Umbilical cord (tissue), 2 donors: Measurements from ENCODE around the gene C6orf15. TPM values are rescaled to one million over a fixed set of nuclear protein-coding genes. Genes with fewer than 3 reads are reported as not detected.

Source experiments
- DNase-seq: peaks from one replicate; pipeline ENCODE4 v3.0.0-alpha.2; 2015; ENCODE audit warnings: low spot score
- total RNA-seq: library from RNA; depleted of rRNA; stranded (reverse); fragments of >200 nt; gene quantifications from one replicate; pipeline ENCODE4 v1.2.3, GENCODE V29; 2014; ENCODE audit warnings: low replicate concordance; ENCODE audit not compliant: insufficient read depth

The C6orf15 gene
- total RNA-seq, result not detected

- no peak for DNase-seq
Observed at GRCh38 chr6:31112478-31112877, at the start of gene C6orf15. C6orf15 (minus strand) TSS chr6:31112575; CDS start chr6:31112555, 20 bp downstream.

DNA sequence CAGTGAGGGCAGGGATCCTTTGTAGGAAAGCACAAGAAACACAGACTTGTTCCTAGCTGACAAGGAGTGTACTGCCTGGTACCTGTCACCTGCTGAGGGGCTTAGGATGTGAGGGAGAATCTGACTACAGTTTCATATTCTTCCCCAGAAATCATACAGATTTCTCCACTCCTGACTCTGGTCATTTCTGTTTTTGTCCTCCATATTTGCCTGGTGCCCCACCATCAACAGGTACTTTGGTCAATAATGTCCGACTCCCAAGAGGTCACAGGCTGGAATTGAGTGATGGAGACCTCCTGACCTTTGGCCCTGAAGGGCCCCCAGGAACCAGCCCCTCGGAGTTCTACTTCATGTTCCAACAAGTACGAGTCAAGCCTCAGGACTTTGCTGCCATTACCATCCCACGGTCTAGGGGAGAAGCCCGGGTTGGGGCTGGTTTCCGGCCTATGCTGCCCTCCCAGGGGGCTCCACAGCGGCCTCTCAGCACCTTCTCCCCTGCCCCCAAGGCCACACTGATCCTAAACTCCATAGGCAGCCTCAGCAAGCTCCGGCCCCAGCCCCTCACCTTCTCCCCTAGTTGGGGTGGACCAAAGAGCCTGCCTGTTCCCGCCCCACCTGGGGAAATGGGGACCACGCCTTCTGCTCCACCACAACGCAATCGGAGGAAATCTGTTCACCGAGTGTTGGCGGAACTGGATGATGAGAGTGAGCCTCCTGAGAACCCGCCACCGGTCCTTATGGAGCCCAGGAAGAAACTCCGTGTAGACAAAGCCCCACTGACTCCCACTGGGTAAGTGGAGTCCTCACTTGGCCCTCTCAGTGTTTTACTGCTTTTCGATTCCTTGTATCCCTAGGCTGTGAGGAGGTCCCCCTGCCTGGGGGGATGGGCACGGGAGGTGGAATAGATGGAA, 49.1 kb upstream of the C6orf15 start:
- no peak for DNase-seq

DNA sequence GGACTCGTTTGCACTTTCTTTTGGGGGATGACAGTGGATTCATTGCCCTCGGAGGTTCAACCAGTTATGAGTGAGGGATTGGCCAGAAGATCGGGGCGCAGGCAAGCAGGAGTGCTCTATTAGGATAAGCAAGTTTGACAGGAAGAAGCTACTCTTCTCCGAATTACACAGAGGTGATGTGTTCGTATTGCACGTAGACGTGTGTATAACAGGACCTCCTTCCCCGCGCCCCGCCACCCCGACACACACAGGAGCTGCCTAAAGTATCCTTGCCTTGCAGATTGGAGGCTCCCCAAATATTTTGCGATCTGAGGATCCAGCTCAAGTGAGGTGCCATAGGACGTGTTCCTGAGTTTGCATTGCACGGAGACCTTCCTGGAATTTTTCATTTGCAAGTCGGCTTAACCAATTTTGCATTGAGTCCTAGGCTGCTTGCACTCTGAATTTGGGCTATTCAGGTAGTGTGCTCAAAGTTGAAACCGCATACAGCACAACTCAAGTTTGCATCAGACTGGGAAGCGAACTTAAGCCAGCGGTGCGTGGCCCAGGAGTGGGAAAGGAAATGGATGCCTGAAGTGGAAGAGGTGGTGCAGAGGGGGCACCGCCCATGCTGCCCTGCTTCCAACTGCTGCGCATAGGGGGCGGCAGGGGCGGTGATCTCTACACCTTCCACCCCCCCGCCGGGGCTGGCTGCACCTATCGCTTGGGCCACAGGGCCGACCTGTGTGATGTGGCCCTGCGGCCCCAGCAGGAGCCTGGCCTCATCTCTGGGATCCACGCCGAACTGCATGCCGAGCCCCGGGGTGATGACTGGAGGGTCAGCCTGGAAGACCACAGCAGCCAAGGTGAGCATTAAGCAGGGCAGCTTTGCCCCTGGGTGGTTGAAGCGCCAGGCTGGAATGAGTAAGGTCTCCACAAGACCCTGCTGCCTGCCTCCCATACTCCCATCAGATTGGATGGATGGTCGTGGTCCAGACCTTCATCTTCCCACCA, 46.8 kb upstream of the C6orf15 start:
- DNase-seq, result peak; percentile 11

GRCh38 chr6:31158140-31158862, 45.9 kb upstream of the C6orf15 start, which contains the start of gene TCF19:
TCF19 (plus strand) TSS chr6:31158589; CDS start chr6:31159470, 881 bp downstream.
- peak; percentile 100 for DNase-seq

DNA sequence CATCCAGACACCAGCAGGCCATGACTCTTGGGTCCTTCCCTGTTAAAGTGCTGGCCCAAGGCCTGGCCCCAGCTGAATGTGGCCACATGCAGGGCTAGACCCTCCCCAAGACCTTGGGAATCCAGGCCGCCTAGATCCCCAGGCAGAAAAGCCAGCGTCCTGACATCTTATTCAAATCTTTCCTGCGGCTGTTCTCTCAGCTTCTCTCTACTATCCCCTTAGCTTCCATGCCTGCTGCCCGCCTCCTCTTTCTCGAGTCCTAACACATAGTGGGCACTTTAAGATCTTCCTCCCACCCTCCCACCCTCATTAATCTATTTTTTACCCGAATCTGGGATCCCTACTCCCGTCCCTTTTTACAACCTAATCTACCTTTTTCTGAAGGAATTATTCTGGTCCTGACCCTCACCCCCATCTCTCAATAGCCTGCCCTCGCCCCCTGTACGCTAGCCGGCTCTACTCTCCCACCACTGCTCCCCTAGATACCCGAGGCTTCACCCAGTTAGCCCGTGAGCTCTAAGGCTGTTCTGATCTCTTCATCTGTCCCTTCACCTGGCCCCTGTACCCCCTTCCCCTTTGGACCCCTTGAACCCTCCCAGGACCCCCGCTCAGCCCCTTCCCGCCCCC, 45.3 kb upstream of the C6orf15 start, which contains the start of gene CCHCR1:
CCHCR1 (minus strand) TSS at position 290 of the 627 bp plus-strand sequence; CDS start at position 88, 202 bp downstream.
- no peak for DNase-seq

DNA sequence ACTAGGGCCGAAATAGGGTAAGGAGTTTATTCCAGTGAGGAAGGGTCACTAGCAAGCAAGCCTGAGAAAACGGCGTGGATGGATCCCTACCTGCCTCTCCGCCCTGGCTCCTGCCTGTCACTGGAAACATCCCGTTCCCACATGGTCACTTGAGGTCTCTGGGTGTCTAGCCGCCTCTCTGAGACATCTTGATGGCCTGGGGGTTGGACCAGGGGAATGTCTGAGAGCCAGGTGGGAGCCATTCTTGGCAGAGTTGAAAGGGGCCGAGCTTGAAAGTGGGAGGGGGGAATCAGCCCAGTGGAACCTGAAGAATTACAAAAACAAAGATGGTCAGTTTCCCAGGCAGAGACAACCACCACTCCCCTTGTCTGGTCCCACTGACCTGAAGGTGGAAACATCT, 44.3 kb upstream of the C6orf15 start:
- no peak for DNase-seq

GRCh38 chr6:31154436-31154835, 42.1 kb upstream of the C6orf15 start:
- DNase-seq, result no peak

DNA sequence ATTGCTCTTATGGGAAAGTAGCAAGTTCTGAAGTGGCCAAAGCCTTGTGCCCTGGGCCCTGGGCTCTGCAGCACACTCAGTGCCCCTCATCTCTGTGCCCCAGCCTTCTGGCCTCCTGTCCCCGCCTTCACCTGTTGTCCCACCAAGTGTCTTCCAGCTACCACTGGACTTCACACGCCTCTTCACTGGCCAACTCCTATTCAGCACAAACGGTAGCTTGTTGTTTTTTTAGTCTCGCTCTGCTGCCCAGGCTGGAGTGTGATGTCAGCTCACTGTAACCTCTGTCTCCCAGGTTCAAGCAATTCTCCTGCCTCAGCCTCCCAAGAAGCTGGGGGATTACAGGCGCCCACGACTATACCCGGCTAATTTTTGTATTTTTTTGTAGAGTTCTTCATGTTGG, 40.4 kb upstream of the C6orf15 start:
- DNase-seq, result no peak

- no peak for DNase-seq
Observed at GRCh38 chr6:31149827-31150447, 37.6 kb upstream of the C6orf15 start.

DNA sequence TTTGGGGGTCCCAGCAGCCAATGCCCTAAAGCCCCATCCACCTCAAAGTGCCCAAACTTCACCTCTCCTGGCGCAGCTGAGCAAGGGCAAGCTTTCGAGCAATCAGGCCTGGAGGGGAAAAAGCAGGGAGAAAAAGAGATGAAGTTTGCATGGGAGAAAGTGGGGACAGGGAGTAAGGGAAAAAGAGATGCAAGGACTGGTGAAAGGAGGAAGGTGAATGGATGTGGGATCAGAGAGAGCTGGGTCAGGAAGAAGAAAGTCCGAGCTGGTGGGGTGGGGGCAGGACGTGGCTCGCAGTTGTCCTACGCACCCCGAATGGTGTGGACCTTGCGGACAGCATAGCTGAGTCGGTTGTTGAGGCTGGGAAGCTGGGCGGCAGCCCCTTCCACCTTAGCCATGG, 33.0 kb upstream of the C6orf15 start:
- no peak for DNase-seq

GRCh38 chr6:31144970-31145340, 32.6 kb upstream of the C6orf15 start:
- DNase-seq, result no peak

- DNase-seq, result no peak
Observed at GRCh38 chr6:31144296-31144969, 32.1 kb upstream of the C6orf15 start.

GRCh38 chr6:31143148-31143547, 30.8 kb upstream of the C6orf15 start:
- DNase-seq, result peak; percentile 58

DNA sequence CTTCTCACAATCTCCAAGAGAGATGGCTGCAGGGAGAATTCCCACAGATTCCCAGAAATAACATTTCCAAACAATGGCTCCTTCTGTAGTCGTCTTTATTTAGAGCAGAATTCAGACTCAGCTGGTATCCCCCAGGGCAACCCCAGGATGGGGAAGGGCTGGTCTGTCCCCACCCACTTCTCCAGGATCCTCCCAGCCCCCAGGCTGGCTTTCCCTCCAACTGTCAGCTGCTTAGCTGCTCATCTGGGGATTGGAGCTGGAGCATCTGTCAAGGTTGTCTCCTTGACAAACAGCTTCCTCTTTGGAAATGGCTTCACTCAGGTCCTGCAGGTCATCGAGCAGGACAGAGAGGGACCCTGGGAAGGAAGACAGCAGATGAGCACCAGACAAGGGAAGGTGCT, 30.0 kb upstream of the C6orf15 start:
- no peak for DNase-seq

GRCh38 chr6:31140643-31141042, 28.3 kb upstream of the C6orf15 start:
- DNase-seq, result no peak

GRCh38 chr6:31139599-31139998, 27.2 kb upstream of the C6orf15 start:
- peak; percentile 20 for DNase-seq

GRCh38 chr6:31138982-31139381, 26.6 kb upstream of the C6orf15 start, which contains the start of gene PSORS1C2:
PSORS1C2 (minus strand) TSS chr6:31139066; CDS start chr6:31139026, 40 bp downstream.
- no peak for DNase-seq

- DNase-seq, result no peak
Observed at GRCh38 chr6:31135710-31136109, 23.3 kb upstream of the C6orf15 start.

- no peak for DNase-seq
Observed at GRCh38 chr6:31132806-31133205, 20.4 kb upstream of the C6orf15 start.

DNA sequence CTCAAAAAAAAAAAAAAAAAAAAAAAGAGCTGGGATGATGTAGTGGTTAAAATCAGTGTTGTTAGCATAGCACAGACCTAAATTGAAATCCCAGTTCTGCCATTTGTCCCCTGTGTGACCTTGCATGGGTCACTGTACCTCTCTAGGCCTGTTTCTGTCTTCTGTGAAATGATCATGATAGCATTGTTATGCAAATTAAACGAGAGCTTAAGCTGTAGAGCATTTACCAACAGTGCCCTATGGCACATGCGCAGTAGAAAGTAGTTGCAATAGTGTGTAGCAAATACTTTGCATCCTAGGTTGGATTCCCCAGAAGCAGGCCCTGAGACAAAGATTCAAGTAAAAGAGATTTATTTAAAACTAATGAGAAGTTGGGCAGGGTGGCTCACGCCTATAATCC, 19.2 kb upstream of the C6orf15 start:
- no peak for DNase-seq
